ENCODE data around the gene ABCB10.

- no peak for TF ChIP-seq EP300 (IDR thresholded peaks at IDR 0.05)
- no peak for TF ChIP-seq POLR2A (IDR thresholded peaks at IDR 0.05; ENCODE audit: low read length)
- TF ChIP-seq CTCF (IDR thresholded peaks at IDR 0.05): no peak
- no peak for TF ChIP-seq RAD21 (conservative IDR thresholded peaks at IDR 0.05 in 1 of 2, IDR thresholded peaks at IDR 0.05 in 1 of 2)
Measured at GRCh38 chr1:229582011-229582694, 23.6 kb upstream of the ABCB10 start.

Data from A549 (cell line).